NCI-H128 (cell line): ENCODE measurements around the gene CSTB.
"Not testable (repeated sequence)": the region's sequence is repeated elsewhere in the genome, so short reads cannot be mapped to it uniquely, and the experiment has no call there.

ENCODE experiments used
- DNase-seq: peaks from one replicate; lab custom pipeline; 2025; ENCODE audit not compliant: unreplicated experiment; lab: John Stamatoyannopoulos, UW

The CSTB gene

GRCh38 chr21:43775795-43776430 is at the start of gene CSTB:
Gene CSTB, minus strand, starts transcription at chr21:43776308. Its CDS starts 39 bp downstream, at chr21:43776269.
- DNase-seq, result peak; percentile 42

- DNase-seq, result no peak
Observed at GRCh38 chr21:43825242-43825935, 49.3 kb upstream of the CSTB start.

- DNase-seq, result no peak
Observed at GRCh38 chr21:43824333-43825241, 48.5 kb upstream of the CSTB start.

- not testable (repeated sequence) for DNase-seq
Observed at GRCh38 chr21:43822741-43823140, 46.6 kb upstream of the CSTB start.

- not testable (repeated sequence) for DNase-seq
Observed at GRCh38 chr21:43822166-43822565, 46.1 kb upstream of the CSTB start.

GRCh38 chr21:43820466-43820865 is 44.4 kb upstream of the CSTB start:
- DNase-seq, result no peak

- no peak for DNase-seq
Observed at GRCh38 chr21:43819511-43820405, 43.6 kb upstream of the CSTB start.

- no peak for DNase-seq
Observed at GRCh38 chr21:43818685-43819084, 42.6 kb upstream of the CSTB start.

- DNase-seq, result no peak
Observed at GRCh38 chr21:43817157-43818086, 41.3 kb upstream of the CSTB start.

GRCh38 chr21:43816611-43817071 is 40.5 kb upstream of the CSTB start:
- DNase-seq, result no peak

GRCh38 chr21:43815991-43816390 is 39.9 kb upstream of the CSTB start:
- no peak for DNase-seq

- DNase-seq, result peak; percentile 2
Observed at GRCh38 chr21:43815107-43815613, 39.1 kb upstream of the CSTB start.

- DNase-seq, result no peak
Observed at GRCh38 chr21:43814215-43815106, 38.4 kb upstream of the CSTB start.

GRCh38 chr21:43813656-43813980 is 37.5 kb upstream of the CSTB start:
- DNase-seq, result no peak

- DNase-seq, result no peak
Observed at GRCh38 chr21:43812957-43813655, 37.0 kb upstream of the CSTB start.

- peak; percentile 18 for DNase-seq
Observed at GRCh38 chr21:43812139-43812821, 36.2 kb upstream of the CSTB start.
